NCI-H748 (cell line): ENCODE results near the gene ACTN4.

Source experiments
- DNase-seq: peaks from one replicate; lab custom pipeline; 2025; ENCODE audit not compliant: unreplicated experiment; lab: John Stamatoyannopoulos, UW

The ACTN4 gene

DNA sequence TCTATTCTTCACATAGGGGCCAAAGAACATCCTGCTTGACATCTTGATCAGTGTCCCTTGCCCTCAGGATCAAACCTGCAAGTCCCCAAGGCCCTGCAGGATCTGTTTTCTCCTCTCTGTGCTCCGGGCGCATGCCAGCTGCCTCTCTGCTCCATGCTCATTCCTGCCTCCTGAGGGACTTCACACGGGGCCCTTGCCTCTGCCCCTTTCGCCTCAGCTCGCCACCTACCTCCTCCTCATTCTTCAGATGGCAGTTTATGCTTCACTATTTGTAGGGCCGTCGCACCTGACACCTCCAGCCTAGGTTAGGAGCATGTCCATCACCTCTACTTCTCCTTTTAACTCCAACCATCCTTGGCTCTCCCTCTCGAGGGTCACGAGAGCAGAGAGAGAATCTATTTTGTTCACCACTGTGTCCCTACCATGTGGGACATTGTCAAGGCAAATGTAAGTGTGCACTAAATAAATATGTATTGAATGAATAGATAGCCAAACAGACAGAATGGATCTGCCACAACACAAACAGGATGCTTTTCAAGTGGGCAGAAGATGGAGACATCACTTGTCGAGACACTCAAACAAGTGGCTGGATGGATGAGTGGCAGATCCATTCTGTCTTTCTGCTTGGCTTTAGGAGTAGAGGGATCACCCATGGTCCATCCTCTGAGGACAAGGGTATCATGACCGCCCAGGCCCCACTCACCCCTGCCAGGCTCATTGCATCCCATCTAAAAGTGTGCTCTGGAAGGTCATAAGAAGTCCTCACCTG lies 29.6 kb downstream of the ACTN4 start:
- no peak for DNase-seq

DNA sequence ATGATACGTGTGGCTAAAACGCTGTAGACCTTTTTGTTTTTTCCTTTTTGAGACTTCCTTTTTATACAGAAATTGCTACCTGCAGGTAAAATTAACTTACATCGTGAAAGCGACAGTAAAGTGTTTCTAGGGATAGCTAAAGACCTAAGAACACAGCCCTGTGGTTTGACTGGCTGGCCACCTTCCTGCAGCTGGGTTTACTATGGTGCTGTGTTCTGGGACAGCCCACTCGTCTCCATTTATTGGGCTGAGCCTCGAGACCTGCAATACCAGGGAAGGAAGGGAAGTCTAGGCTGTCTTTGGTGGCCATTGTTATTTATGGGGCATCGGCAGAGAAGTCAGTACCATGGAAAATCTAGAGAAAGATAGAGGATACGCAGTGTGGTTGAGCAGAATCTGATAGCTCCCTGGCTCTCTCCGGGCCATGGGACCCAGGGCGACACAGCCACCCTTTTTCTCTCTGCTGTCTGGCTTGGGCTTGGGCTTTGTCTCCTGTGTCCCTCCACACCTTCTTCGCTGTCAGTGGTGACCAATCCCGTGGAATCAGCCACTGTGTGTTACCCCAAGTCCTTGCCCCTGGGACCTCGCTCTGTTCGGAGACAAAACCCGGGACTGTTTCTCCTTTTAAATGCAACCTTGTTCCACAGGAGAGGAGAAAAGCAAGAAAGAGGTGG lies 30.9 kb downstream of the ACTN4 start:
- DNase-seq: no peak

DNA sequence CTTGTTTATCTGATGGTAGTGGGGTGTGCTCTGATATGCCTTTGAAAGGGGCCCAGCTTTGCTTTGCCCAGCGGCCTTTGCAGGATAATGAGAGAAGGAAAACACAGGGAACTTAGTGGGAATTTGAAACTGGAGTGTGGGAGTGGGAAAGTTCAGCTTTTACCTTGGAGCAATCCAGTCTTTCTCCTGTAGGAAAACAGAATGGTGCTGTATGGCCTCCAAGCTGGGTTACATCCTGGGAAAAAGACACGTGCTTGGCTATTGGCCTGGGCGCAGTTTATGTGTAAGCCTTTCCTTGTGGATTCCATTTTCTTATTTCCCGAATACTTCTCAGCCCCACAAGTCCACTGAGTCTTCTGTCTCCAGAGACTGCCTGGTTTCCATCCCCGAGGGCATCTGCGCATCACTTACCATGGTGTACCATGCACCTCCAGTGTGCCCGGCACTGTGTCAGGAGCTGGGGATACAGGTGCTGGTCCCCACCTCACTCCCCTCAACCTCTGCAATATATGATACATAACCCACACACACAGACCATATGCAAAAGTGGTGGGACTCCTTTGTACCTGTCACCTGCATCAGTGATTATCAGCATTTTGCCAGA lies 31.5 kb downstream of the ACTN4 start:
- no peak for DNase-seq

DNA sequence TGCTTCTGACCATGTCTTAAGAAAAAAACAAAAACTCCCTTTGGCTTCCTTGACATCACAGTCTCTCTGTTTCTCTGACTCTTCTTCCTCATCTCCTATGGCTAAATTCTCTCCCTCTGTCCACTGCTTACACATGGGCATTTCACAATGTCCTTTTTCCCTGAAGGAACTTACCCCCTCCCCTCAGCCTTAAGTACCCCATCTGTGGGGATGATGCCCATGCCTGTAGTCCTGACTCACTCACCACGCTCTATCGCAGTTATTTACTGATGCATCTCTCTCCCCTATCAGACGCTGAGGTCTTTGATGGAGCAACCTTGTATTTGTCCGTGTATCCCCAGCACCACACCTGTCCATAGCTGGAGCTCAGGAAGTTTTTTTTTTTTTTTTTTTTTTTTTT lies 32.4 kb downstream of the ACTN4 start:
- no peak for DNase-seq

DNA sequence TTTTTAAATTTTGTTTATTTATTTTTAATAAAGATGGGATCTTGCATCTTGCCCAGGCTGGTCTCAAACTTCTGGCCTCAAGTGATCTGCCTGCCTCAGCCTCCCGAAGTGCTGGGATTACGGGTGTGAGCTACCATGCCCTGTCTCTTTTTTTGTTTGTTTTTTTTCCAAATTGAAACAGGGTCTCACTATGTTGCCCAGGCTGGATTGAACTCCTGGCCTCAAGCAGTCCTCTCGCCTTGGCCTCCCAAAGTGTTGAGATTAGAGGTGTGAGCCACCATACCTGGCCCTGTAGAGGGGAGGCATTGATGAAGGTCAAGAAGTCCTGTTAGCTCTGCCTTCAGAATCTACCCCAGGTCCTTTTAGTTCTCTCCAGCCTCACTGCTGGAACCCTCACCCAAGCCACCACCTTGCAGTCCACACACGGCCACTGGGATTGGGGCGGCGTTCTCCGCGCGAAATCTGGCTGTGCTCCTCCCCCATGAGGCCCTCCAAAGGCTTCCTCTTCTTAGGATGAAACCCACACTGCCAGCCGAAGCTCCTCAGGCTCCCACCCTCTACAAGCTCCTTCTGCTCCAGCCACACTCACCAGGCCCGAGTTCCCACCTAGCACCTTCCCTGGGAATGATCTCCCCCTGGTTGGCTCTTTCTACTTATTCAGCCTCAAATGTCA lies 34.9 kb downstream of the ACTN4 start:
- no peak for DNase-seq

DNA sequence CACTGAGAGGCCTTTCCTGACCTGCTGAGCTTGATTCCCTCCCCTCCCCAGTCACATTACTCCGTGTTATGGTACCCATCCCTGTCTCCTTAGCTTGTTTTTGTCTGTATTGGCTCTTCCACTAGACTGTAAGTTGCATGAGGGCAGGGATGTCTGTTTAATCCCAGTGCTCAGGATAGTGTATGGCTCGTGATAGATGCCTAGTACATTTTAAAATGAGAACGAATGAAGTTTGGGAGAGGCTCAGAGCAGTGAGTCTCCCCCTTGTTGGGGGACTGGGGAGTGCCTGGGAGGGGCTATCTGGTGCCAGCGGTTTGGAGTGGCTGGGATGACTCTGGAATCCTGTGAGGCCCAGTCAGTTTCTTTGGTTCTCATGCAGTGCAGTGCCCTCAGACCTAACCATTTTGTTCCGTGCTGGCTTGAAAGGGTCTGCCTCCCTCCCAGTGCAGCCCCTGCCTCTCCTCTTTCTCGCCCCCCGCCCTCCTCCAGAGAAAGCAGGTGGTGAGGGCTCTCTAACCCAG lies 35.5 kb downstream of the ACTN4 start:
- no peak for DNase-seq

DNA sequence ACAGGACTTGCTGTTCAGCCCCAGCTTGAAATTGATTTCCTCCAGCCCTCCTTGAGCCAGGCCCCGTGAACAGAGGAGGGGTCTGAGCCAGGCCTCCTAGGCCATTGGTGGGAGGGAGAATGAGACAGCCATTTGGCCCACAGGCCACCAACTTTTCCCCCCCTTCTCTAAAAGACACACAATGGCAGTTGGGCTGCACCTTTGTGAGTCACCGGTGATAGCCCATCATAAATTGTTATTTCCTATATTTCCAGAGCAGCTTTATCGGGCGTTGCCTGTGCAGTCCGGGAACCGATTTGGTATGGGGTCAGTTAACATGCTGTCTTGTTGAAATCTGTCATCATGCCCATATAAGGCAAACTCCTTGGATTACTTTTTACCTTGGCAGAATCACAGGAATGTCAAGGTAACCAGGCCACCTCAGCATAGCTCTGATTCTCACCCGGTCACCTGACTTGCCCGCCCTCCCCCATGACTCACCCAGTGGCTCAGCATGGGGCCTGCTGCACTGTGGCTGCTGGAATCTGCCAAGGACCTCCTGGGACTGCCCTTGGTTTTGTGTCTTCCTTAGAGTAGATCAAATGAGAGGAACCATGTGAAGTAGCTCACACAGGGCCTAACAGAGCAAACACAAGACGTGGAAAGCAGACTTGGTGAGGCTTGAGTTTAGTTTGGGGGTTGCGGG lies 36.1 kb downstream of the ACTN4 start:
- peak; percentile 25 for DNase-seq

DNA sequence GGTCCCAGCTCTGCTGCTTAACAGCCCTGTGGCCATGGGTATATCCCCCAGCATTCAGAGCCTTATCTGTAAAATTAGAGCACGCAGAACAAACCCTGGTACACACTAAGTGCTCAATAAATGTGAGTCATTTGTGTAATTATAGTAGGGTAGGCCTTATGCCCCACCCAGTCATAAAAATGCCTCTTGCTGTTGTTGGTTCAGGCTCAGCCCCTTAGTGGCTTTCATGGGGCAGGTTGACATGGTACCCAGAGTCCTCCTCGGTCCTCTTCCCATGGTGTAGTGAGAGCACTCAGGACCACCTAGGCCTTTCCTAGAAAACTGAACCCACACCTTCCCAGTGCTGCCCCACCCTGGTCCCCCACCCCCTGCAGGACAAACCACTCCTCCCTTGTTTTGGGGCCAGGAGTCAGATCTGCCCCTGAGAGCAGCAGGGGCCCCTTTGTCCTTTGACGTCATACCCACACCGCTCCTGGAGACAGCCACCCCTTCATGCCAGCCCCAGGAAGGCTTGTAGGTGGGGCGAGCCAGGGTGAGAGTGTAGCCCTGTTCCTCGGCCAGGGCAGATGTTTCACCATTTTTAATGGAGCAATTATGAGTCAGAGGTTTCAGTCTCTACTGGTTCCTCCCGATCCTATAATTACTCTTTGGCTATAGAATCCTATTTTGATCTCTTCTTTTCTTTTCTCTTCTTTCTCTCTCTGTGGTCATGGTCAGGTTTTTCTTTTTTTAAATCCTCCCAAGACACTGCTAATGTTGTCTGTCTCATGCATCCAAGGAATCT lies 36.8 kb downstream of the ACTN4 start:
- DNase-seq: peak; percentile 49

DNA sequence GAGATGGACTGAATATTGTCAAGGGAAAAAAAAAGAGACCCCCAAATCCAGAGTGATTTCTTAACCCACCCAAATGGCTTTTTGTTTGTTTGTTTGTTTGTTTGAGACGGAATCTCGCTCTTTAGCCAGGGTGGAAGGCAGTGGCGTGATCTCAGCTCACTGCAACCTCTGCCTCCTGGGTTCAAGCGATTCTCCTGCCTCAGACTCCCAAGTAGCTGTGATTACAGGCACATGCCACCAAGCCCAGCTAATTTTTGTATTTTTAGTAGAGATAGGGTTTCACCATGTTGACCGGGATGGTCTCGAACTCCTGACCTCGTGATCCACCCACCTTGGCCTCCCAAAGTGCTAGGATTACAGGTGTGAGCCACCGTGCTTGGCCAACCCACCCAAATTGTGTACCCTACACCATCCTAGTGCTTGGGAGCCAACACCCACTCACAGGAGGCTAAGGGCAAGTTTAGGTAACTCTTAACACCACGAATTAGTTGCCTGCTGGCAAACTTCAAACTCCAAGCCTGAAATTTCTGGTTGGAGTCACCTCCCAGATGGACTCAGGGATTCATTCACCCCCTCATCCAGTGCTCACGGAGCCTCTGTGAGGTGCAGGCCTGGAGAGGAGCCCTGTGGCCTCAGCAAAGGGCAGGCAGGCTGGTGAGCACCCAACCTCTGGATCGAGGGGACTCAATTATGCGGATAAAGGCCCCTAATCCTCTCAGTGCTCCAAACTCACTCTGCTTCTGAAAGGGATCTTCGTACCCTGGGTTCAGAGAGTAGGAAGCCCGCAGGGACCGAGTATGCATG lies 37.6 kb downstream of the ACTN4 start:
- DNase-seq: no peak

DNA sequence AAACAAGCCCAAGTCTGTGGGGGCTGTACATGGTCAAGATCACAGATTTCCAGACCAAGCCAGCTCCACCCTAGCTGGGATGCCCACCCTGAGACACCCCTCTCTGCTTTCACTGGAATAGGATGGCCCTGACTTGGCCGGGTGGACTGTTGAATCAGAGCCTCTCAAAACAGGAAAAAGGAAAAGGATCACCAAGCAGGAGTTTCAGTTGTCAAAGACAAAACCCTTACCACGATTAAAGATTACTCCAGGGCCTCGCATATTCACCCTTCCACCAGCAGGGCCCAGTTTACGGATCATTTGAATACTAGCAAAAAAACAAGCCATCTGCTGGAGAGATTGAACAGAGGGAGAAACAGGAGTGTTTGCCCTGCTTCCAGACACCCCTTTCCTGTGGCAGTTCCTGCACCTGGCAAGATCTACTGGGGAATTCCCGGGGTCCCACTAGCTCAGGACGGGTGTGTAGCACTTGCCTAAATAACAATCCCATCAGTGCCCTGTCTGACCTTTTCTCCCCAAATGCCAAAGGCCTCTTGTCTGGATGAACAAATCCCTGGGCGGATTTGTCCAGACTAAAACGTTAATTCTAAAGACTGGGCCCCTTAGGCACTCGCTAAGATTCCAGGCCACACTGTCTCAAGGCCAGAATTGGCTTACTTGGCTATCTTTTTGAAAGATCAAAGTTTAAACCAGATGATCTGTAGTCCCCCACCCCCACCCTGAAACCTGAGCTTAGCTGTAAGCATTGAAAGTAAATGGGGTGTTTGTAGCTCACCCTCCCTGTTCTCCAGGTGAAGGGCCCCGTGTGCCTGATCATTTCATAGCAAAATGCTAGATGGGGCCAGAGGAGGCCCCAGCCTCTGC lies 38.4 kb downstream of the ACTN4 start:
- DNase-seq: no peak

DNA sequence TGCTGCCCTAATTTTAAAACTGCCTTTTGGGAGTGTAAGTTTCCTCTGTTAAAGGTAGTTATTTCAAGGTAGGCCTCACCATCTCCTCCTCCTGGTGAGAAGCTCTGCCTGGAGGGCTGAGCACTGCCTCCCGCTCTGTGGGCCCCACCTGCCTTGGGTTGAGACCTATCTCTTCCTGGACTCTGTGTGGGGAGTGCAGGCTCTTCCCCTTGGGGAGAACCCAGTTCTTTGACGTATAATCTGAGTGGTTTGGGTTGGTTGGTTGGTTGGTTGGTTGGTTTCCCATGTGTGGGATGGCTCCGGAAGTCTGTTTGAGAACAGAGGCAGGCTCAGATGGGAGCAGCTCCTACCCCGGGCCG lies 39.1 kb downstream of the ACTN4 start:
- no peak for DNase-seq

DNA sequence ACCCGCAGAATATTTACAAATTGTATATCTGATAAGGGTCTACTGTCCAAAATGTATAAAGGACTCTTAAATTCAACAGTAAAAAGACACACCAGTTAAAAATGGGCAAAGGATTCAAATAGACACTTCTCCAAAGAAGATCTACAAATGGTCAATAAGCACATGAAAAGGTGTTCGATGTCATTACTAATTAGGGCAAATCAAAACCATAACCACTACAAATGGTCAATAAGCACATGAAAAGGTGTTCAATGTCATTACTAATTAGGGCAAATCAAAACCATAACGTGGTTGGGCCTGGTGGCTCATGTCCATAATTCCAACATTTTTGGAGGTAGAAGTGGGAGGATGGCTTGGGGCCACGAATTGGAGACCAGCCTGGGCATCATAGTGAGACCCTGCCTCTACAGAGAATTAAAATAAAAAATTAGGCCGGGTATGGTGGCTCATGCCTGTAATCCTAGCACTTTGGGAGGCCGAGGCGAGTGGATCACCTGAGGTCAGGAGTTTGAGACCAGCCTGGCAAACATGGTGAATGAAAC lies 40.5 kb downstream of the ACTN4 start:
- DNase-seq: no peak

DNA sequence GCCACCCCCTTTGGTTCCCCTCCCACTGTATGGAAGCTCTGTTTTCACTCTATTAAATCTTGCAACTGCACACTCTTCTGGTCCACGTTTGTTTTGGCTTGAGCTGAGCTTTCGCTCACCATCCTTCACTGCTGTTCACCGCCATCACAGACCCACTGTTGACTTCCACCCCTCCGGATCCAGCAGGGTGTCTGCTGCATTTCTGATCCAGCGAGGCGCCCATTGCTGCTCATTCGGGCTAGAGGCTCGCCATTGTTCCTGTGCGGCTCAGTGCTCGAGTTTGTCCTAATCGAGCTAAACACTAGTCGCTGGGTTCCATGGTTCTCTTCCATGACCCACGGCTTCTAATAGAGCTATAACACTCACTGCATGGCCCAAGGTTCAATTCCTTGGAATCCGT lies 42.7 kb downstream of the ACTN4 start:
- DNase-seq: no peak

DNA sequence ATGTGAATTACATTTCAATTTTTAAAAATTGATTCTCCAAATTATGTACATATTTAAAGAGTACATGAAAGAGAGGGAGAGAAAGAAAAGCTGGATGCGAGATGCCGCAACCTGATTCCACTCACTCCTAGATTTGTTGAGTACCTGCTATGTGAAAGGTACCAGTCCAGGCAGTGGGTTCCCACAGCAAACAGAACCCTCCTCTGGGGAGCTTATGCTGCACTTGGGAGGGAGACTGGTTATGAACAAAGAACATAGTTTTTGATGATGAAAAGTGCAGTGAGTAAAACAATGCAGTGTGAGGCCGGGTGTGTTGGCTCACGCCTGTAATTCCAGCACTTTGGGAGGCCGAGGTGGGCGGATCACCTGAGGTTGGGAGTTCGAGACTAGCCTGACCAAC lies 43.4 kb downstream of the ACTN4 start:
- DNase-seq: no peak

DNA sequence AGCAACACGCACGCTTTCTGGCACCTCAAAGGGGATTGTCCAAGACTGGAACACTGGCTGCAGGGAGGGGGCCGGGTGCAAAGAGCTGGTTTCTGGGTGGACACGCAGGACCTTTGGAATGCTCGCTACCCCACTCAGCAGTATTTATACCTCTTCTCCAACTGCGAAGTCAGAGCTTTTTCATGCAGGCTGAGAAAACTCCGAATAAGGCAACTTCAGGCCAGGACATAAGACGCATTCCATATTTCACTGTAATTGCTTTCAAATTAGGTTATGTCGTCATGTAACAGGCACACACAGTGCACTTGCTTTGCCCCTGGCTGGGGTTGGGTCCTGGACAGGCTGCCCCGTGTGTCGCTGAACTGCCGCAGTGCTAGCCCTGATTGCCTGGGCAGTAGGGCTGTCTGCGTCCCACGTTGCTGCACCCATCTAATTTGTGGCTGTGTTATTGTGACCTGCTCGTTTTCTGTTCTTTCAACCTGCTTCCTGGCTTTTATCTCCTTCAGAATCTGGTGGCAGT lies 44.5 kb downstream of the ACTN4 start:
- DNase-seq: no peak

DNA sequence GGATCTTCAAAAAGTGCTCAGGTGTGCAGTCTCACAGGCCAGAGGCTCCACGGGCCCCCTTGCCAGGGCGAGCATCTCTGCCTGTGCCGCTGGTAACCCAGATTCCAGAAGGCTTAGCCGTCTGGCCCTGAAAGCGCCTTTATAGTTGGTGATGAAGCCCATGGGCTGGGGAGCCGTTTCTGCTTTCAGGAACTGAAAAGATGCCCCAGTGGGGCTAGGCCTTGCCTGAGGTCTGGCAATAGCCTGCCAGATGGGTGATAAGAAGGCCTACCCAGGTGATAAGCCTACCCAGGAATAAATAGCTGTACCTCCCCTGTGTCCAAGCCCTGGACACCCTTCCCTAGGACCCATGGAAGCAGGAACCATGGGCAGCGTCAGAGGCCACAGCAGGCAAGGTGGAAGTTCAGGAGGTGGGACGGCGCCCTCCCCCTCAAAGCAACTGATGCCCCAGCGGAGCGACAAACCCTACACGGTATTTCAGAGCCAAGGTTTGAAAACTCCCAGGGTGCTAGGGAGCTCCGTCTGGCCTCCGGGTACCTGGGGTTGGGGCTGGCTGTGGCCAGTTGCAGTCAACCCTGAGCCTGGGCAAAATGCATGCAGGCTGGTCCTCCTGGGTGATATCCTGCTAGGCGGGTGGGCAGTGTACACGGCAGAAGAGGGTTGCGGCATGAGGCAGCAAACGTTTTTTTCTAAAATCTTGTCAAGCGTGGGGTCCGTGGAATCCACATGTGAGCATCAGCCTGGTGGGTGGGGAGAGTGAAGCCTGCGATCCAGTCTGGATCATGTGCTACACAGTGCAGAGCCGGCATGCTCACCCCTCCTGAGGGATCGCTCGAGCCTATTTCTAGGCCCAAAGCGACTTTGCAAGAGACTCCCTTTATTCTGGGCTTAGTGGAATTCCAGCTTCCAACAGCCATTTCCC lies 45.3 kb downstream of the ACTN4 start:
- DNase-seq: no peak
